Mesendoderm (in vitro differentiated cells): Measurements from ENCODE around the gene MGAT5B.

Source experiments
- DNase-seq: peaks from one replicate; pipeline ENCODE4 v3.0.0; 2013
- H2AK5ac ChIP-seq: 2 replicates; pipeline ENCODE4 v1.6.1; 2013; ENCODE audit warnings: low read length, inconsistent platforms
- H2BK120ac ChIP-seq: 2 replicates; pipeline ENCODE4 v1.6.1; 2013; ENCODE audit warnings: low read depth, mild to moderate bottlenecking, low read length, moderate library complexity, mixed read lengths
- H2BK15ac ChIP-seq: replicated peaks from 2 replicates; pipeline ENCODE4 v1.6.1; 2013; ENCODE audit warnings: low read depth, mild to moderate bottlenecking, moderate library complexity
- H2BK5ac ChIP-seq: 2 replicates; pipeline ENCODE4 v1.6.1; 2013; ENCODE audit warnings: low read length, inconsistent platforms
- H3K18ac ChIP-seq: 2 replicates; pipeline ENCODE4 v1.6.1; 2013; ENCODE audit warnings: mild to moderate bottlenecking, low read length, mixed read lengths
- H3K23ac ChIP-seq: one replicate; pipeline ENCODE4 v1.6.1; 2013; ENCODE audit warnings: low read length
- H3K27ac ChIP-seq: 2 replicates; pipeline ENCODE4 v1.5.1; 2013; ENCODE audit warnings: low read depth, mild to moderate bottlenecking, inconsistent platforms, low read length, moderate library complexity
- H3K27me3 ChIP-seq: 2 replicates; pipeline ENCODE4 v1.6.1; 2013; ENCODE audit warnings: low read length, control low read depth, mild to moderate bottlenecking, inconsistent platforms; ENCODE audit not compliant: insufficient read depth, poor library complexity
- H3K36me3 ChIP-seq: 2 replicates; pipeline ENCODE4 v1.6.1; 2013; ENCODE audit warnings: low read length, inconsistent platforms; ENCODE audit not compliant: control insufficient read depth, insufficient read depth
- H3K4ac ChIP-seq: one replicate; pipeline ENCODE4 v1.6.1; 2013; ENCODE audit warnings: low read depth, mild to moderate bottlenecking, low read length, moderate library complexity
- H3K4me1 ChIP-seq: 2 replicates; pipeline ENCODE4 v1.6.1; 2013; ENCODE audit warnings: low read depth, low read length, inconsistent platforms; ENCODE audit not compliant: control insufficient read depth
- H3K4me2 ChIP-seq: 2 replicates; pipeline ENCODE4 v1.6.1; 2013; ENCODE audit warnings: low read length
- H3K4me3 ChIP-seq: 2 replicates; pipeline ENCODE4 v1.5.1; 2013; ENCODE audit warnings: mild to moderate bottlenecking, low read length
- H3K56ac ChIP-seq: one replicate; pipeline ENCODE4 v1.6.1; 2013; ENCODE audit warnings: low read length
- H3K79me1 ChIP-seq: 2 replicates; pipeline ENCODE4 v1.6.1; 2013; ENCODE audit warnings: low read length, inconsistent platforms
- H3K79me2 ChIP-seq: 2 replicates; pipeline ENCODE4 v1.6.1; 2013; ENCODE audit warnings: mild to moderate bottlenecking, low read length; ENCODE audit not compliant: control insufficient read depth, insufficient read depth
- H3K9ac ChIP-seq: 2 replicates; pipeline ENCODE4 v1.6.1; 2013; ENCODE audit warnings: low read length, inconsistent platforms
- H4K5ac ChIP-seq: one replicate; pipeline ENCODE4 v1.6.1; 2013; ENCODE audit warnings: low read length
- H4K8ac ChIP-seq: one replicate; pipeline ENCODE4 v1.6.1; 2013; ENCODE audit warnings: low read depth, mild to moderate bottlenecking, control low read depth, low read length, moderate library complexity
- WGBS: extraction: QIAGEN DNeasy Blood & Tissue Kit; methylation state at CpG from one replicate; pipeline ENCODE4 v1.1.7; 2013; ENCODE audit warnings: low lambda C conversion rate, missing lambda C conversion rate; ENCODE audit not compliant: insufficient coverage; ENCODE audit errors: extremely low coverage; 5-methylcytosine and 5-hydroxymethylcytosine counted together

The MGAT5B gene

GRCh38 chr17:76880971-76881370 is 12.8 kb downstream of the MGAT5B start:
- H3K56ac ChIP-seq = no peak overlapping the region
- no peak overlapping the region for H3K23ac ChIP-seq
- no peak overlapping the region for H3K27ac ChIP-seq
- H4K5ac ChIP-seq = no peak overlapping the region
- H3K27me3 ChIP-seq = no peaks in the 10 kb centered on the region
- H3K79me2 ChIP-seq = no peaks in the 10 kb centered on the region
- no peak for DNase-seq
- no peak overlapping the region for H3K9ac ChIP-seq
- no peaks in the 10 kb centered on the region for H3K36me3 ChIP-seq
- H2BK5ac ChIP-seq = no peak overlapping the region
- H2AK5ac ChIP-seq = no peak overlapping the region
- peaks cover 2% of the 10 kb centered on the region for H3K4me1 ChIP-seq
- H2BK120ac ChIP-seq = no peak overlapping the region
- H3K4me2 ChIP-seq = no peak overlapping the region
- WGBS = no CpG with 5 or more reads among the region's 12 CpGs
- H3K4ac ChIP-seq = no peak overlapping the region
- H3K79me1 ChIP-seq = no peaks in the 10 kb centered on the region
- H3K18ac ChIP-seq = no peak overlapping the region
- H4K8ac ChIP-seq = no peak overlapping the region
- H2BK15ac ChIP-seq = no peak overlapping the region
- H3K4me3 ChIP-seq = no peak overlapping the region

DNA sequence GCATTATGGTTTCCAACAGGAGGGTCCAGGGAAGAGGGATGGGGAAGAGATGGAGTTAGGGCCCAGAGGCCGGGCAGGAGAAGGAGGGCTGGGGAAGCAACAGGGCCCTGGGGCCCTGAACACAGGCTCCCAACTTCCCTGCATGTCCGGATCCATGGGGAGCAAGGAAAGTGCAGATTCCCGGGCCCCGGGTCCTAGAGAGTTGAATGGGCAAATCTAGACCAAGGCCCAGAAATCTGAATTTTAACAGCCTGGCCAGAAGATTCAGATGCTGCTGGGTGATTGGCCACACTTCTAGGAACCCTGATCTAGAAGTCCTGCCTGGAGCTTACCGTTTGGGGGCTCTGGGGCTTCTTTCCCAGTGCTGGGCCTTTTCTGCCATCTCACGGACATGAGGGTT is 13.2 kb downstream of the MGAT5B start:
- WGBS = no CpG with 5 or more reads among the region's 6 CpGs

GRCh38 chr17:76881966-76882365 is 13.8 kb downstream of the MGAT5B start:
- Histone ChIP-seq H3K9ac (no peak overlapping the region), H2BK15ac (no peak overlapping the region), H2AK5ac (no peak overlapping the region), H3K4ac (no peak overlapping the region), H3K27me3 (no peaks in the 10 kb centered on the region), H3K23ac (no peak overlapping the region), H4K8ac (no peak overlapping the region), H2BK5ac (no peak overlapping the region), H2BK120ac (no peak overlapping the region), H3K18ac (no peak overlapping the region), H3K4me2 (no peak overlapping the region), H3K4me1 (peaks cover 2% of the 10 kb centered on the region), H3K79me2 (no peaks in the 10 kb centered on the region), H3K79me1 (no peaks in the 10 kb centered on the region), H4K5ac (no peak overlapping the region), H3K27ac (no peak overlapping the region), H3K4me3 (no peak overlapping the region), H3K36me3 (no peaks in the 10 kb centered on the region), H3K56ac (no peak overlapping the region)
- no peak for DNase-seq
- WGBS = no CpG with 5 or more reads among the region's 20 CpGs

More for the DNA sequence above, 13.2 kb downstream of the MGAT5B start:
- Histone ChIP-seq H3K4me1 (peaks cover 2% of the 10 kb centered on the region), H3K23ac (no peak overlapping the region), H2BK120ac (no peak overlapping the region), H4K5ac (no peak overlapping the region), H3K4me3 (no peak overlapping the region), H3K4ac (no peak overlapping the region), H3K36me3 (no peaks in the 10 kb centered on the region), H3K79me2 (no peaks in the 10 kb centered on the region), H2BK5ac (no peak overlapping the region), H2AK5ac (no peak overlapping the region), H3K27me3 (no peaks in the 10 kb centered on the region), H3K56ac (no peak overlapping the region), H4K8ac (no peak overlapping the region), H3K79me1 (no peaks in the 10 kb centered on the region), H3K4me2 (no peak overlapping the region), H2BK15ac (no peak overlapping the region), H3K18ac (no peak overlapping the region), H3K27ac (no peak overlapping the region), H3K9ac (no peak overlapping the region)
- no peak for DNase-seq

DNA sequence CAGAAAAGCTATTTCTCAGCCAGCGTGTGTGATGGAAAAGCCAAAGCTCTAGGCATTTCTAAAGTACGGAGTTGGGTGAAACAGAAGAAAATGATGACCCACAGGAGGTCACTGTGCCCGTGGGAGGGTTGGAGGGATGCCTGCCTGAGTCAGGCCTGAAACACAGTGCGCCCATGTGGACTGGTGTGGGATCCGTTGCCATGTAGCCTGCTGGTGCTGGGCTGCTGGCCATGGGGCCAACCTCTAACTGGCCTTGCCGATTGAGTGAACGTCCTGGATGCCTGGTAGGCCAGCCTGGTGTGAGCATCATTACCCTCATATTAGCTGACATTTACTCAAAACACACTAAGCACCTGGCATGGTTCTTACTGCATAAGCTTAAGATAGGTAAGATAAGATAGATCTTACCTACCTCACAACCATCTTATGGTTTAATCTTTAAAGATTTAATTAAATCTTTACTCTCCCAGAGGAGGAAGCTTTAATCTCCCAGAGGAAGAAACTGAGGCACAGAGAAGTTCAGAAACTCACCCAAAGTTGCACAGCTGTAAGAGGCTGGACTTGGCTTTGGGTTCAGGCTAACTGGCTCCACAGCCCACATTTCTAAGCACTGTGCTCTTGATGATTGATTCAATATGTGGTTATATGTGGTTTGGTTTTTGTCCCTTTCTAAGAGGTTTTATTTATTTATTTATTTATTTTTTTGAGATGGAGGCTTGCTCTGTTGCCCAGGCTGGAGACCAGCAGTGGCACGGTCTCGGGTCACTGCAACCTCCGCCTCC is 15.7 kb downstream of the MGAT5B start:
- Histone ChIP-seq H2BK120ac (no peak overlapping the region), H3K18ac (no peak overlapping the region), H3K79me1 (no peaks in the 10 kb centered on the region), H2AK5ac (no peak overlapping the region), H3K23ac (no peak overlapping the region), H3K27me3 (no peaks in the 10 kb centered on the region), H3K4ac (no peak overlapping the region), H3K9ac (no peak overlapping the region), H3K4me2 (no peak overlapping the region), H4K5ac (no peak overlapping the region), H2BK5ac (no peak overlapping the region), H2BK15ac (no peak overlapping the region), H3K56ac (no peak overlapping the region), H3K36me3 (no peaks in the 10 kb centered on the region), H4K8ac (no peak overlapping the region), H3K4me1 (peaks cover 2% of the 10 kb centered on the region), H3K27ac (no peak overlapping the region), H3K4me3 (no peak overlapping the region), H3K79me2 (no peaks in the 10 kb centered on the region)
- no peak for DNase-seq
- WGBS = no CpG with 5 or more reads among the region's 10 CpGs

- Histone ChIP-seq H3K79me1 (no peaks in the 10 kb centered on the region), H3K56ac (peak overlapping the region; percentile 64), H3K18ac (no peak overlapping the region), H2AK5ac (no peak overlapping the region), H4K5ac (no peak overlapping the region), H3K4me1 (peaks cover 2% of the 10 kb centered on the region), H2BK5ac (no peak overlapping the region), H3K23ac (no peak overlapping the region), H3K4me3 (no peak overlapping the region), H3K79me2 (no peaks in the 10 kb centered on the region), H3K4ac (no peak overlapping the region), H4K8ac (no peak overlapping the region), H3K27ac (no peak overlapping the region), H3K4me2 (no peak overlapping the region), H3K27me3 (no peaks in the 10 kb centered on the region), H2BK15ac (no peak overlapping the region), H2BK120ac (no peak overlapping the region), H3K9ac (peak overlapping the region; percentile 32), H3K36me3 (no peaks in the 10 kb centered on the region)
- WGBS = no CpG with 5 or more reads among the region's 16 CpGs
- peak; percentile 48 for DNase-seq
Measured at GRCh38 chr17:76884995-76885893, 17.0 kb downstream of the MGAT5B start.
